HUES64 (cell line): ENCODE measurements around the gene ARPP21. TPM values are rescaled to one million over a fixed set of nuclear protein-coding genes. Genes with fewer than 3 reads are reported as not detected.

Experiments
- H3K27ac ChIP-seq: 2 replicates; pipeline ENCODE4 v1.7.0; 2013; ENCODE audit warnings: low read depth, low read length, inconsistent platforms
- H3K27me3 ChIP-seq: 2 replicates; pipeline ENCODE4 v1.6.1; 2013; ENCODE audit warnings: mild to moderate bottlenecking, low read length; ENCODE audit not compliant: insufficient read depth
- H3K36me3 ChIP-seq: 2 replicates; pipeline ENCODE4 v1.6.1; 2013; ENCODE audit warnings: mild to moderate bottlenecking, low read length; ENCODE audit not compliant: insufficient read depth
- H3K4me1 ChIP-seq: 2 replicates; pipeline ENCODE4 v1.6.1; 2013; ENCODE audit warnings: mild to moderate bottlenecking, low read length, moderate library complexity; ENCODE audit not compliant: insufficient read depth
- H3K4me3 ChIP-seq: 2 replicates; pipeline ENCODE4 v1.5.1; 2013; ENCODE audit warnings: mild to moderate bottlenecking, low read length, moderate library complexity
- H3K9ac ChIP-seq: 2 replicates; pipeline ENCODE4 v1.6.1; 2013; ENCODE audit warnings: mild to moderate bottlenecking, low read depth, low read length
- H3K9me3 ChIP-seq: 2 replicates; pipeline ENCODE4 v1.6.1; 2013; ENCODE audit warnings: low read depth, low read length; ENCODE audit not compliant: insufficient read depth
- WGBS: fragments of 150-250, 120-280 bp; methylation state at CpG from one replicate; pipeline ENCODE4 v1.1.7; 2013; ENCODE audit warnings: missing lambda C conversion rate; 5-methylcytosine and 5-hydroxymethylcytosine counted together
- polyA plus RNA-seq, 2 experiments: library from polyadenylated mRNA; stranded (reverse); fragments of 50-300 nt; gene quantifications; one replicate each; pipeline ENCODE4 v1.2.3, GENCODE V29; 2013

The ARPP21 gene
- polyA plus RNA-seq (2013, experiment 1 of 2), result 0.15 TPM
- not detected for polyA plus RNA-seq (2013, experiment 2 of 2)

- Histone ChIP-seq H3K36me3 (no peaks in the 10 kb centered on the region), H3K9me3 (peaks cover 2% of the 10 kb centered on the region; the same call in 1 of the 2 replicates), H3K4me1 (no peaks in the 10 kb centered on the region), H3K27ac (no peak within 1 kb of the TSS), H3K4me3 (peak within 1 kb of the TSS; percentile 52), H3K27me3 (peaks cover 68% of the 10 kb centered on the region), H3K9ac (0 out of 2 replicates have a peak within 1 kb of the TSS, but pooled peaks have one; percentile 6)
- WGBS, result 2% methylated on average over 82 of the region's 83 CpGs
These were observed at the start of gene ARPP21 for GRCh38 chr3:35639254-35640186. Gene ARPP21, plus strand, starts transcription at chr3:35639525. Its CDS starts 42,227 bp downstream, at chr3:35681752.

DNA sequence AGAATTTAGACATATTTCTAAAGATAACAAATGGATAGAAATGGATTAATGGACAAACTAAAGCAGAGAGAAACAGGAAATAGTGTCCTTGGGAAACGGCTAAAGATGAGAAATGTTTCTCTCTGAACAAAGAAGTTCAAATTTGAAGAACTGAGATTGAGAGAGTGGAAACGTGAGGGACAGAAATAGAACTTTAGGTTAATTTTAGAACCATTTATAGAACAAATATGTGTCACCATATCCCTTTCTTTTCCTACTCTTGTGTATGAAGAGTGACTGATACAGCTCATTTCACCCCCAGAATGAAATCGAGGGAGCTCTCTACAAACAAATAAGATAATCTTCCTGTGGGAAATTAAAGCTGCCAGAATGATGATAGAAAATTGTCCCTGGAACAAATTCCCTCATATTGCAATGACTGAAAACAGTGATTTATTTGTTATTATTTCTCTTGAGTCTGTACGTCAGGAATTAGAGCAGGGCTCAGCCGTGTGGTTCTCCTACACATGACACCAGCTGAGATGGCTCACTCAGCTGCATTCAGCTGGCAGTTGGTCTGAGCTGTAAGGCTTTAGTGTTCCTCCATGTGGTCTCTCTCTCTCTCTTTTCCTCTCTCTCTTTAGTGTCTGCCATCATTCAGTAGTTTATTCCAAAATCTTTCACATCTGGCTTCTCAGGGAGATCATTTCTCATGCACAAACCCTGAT lies 46.6 kb upstream of the ARPP21 start:
- WGBS, result 89% methylated on average over 3 of the region's 5 CpGs

GRCh38 chr3:35594739-35595138 lies 44.6 kb upstream of the ARPP21 start:
- no peaks in the 10 kb centered on the region for H3K9me3 ChIP-seq
- H3K36me3 ChIP-seq, result no peaks in the 10 kb centered on the region
- H3K4me1 ChIP-seq, result peaks cover 4% of the 10 kb centered on the region; the same call in 1 of the 2 replicates
- H3K4me3 ChIP-seq, result no peak overlapping the region
- no peaks in the 10 kb centered on the region for H3K27me3 ChIP-seq
- no peak overlapping the region for H3K9ac ChIP-seq
- no peak overlapping the region for H3K27ac ChIP-seq

More for the DNA sequence above, 46.6 kb upstream of the ARPP21 start:
- no peaks in the 10 kb centered on the region for H3K36me3 ChIP-seq
- H3K9me3 ChIP-seq, result no peaks in the 10 kb centered on the region
- H3K9ac ChIP-seq, result no peak overlapping the region
- H3K27me3 ChIP-seq, result no peaks in the 10 kb centered on the region
- no peak overlapping the region for H3K4me3 ChIP-seq
- no peak overlapping the region for H3K27ac ChIP-seq
- peaks cover 4% of the 10 kb centered on the region; the same call in 1 of the 2 replicates for H3K4me1 ChIP-seq

DNA sequence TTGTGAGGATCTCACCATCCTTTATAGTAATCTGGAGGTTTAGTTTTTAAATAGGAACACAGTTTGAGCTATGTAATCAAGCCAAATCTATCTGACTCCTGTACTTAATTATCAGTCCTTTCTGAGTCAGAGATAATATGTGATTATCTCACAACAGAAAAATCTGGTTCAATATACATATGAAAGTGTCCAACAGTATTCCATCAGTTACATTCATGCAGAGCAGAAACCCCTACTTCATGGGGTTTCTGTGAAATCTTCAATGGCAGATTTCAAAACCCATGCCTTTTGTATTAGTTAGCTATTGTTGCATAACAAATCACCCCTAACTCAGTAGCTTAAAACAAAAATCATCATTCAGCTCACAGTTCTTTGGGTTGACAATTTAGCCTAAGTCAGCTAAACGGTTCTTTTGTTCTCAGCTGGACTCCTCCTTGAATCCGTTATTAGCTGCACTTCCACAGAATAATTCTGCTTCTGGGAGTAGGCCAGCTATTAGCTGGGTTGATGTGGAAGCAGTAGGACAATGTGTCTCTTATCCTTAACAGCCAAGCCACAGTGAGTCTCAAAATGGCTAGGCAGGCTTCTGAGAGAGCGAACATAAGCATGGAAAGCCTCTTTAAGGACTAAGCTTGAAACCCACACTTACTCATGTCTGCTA lies 42.9 kb upstream of the ARPP21 start:
- H3K9me3 ChIP-seq, result no peaks in the 10 kb centered on the region
- H3K4me1 ChIP-seq, result peaks cover 4% of the 10 kb centered on the region; the same call in 1 of the 2 replicates
- 89% methylated on average over 3 of the region's 3 CpGs for WGBS
- H3K36me3 ChIP-seq, result no peaks in the 10 kb centered on the region
- no peak overlapping the region for H3K4me3 ChIP-seq
- H3K27me3 ChIP-seq, result no peaks in the 10 kb centered on the region
- H3K27ac ChIP-seq, result peak overlapping the region; percentile 23; the same call in 1 of the 2 replicates
- no peak overlapping the region for H3K9ac ChIP-seq

- peaks cover 4% of the 10 kb centered on the region; the same call in 1 of the 2 replicates for H3K4me1 ChIP-seq
- no peaks in the 10 kb centered on the region for H3K9me3 ChIP-seq
- 89% methylated on average over 3 of the region's 3 CpGs for WGBS
- no peak overlapping the region for H3K9ac ChIP-seq
- no peaks in the 10 kb centered on the region for H3K36me3 ChIP-seq
- no peak overlapping the region for H3K27ac ChIP-seq
- no peaks in the 10 kb centered on the region for H3K27me3 ChIP-seq
- H3K4me3 ChIP-seq, result no peak overlapping the region
These were observed 41.8 kb upstream of the ARPP21 start for GRCh38 chr3:35597490-35597889.

- Histone ChIP-seq H3K9me3 (no peaks in the 10 kb centered on the region), H3K4me3 (no peak overlapping the region), H3K9ac (no peak overlapping the region), H3K36me3 (no peaks in the 10 kb centered on the region), H3K27me3 (no peaks in the 10 kb centered on the region), H3K4me1 (peaks cover 4% of the 10 kb centered on the region; the same call in 1 of the 2 replicates), H3K27ac (no peak overlapping the region)
- 96% methylated on average over 1 of the region's 1 CpG for WGBS
These were observed 40.5 kb upstream of the ARPP21 start for GRCh38 chr3:35598804-35599203.

DNA sequence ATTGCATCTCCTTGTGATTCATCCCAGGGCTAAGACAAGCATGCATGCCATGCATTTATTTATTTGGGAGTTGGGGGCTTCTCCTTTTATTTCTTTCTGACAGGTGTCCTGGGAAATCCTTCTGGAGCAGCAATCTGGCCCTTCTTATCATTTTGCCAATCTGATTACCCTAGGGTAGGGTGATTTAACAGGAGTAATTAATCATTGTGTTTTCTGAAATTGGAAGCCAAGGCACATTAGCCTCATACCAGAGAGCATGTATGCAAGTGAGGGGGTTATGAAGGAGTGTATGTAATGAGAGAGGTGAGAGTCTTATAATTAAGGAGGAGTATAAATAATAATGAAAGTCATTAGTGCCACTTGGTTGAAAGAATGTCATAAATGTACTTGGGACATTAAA lies 37.4 kb upstream of the ARPP21 start:
- H3K4me1 ChIP-seq, result no peaks in the 10 kb centered on the region
- H3K9me3 ChIP-seq, result no peaks in the 10 kb centered on the region
- H3K36me3 ChIP-seq, result no peaks in the 10 kb centered on the region
- H3K4me3 ChIP-seq, result no peak overlapping the region
- H3K9ac ChIP-seq, result no peak overlapping the region
- no peaks in the 10 kb centered on the region for H3K27me3 ChIP-seq
- H3K27ac ChIP-seq, result no peak overlapping the region

DNA sequence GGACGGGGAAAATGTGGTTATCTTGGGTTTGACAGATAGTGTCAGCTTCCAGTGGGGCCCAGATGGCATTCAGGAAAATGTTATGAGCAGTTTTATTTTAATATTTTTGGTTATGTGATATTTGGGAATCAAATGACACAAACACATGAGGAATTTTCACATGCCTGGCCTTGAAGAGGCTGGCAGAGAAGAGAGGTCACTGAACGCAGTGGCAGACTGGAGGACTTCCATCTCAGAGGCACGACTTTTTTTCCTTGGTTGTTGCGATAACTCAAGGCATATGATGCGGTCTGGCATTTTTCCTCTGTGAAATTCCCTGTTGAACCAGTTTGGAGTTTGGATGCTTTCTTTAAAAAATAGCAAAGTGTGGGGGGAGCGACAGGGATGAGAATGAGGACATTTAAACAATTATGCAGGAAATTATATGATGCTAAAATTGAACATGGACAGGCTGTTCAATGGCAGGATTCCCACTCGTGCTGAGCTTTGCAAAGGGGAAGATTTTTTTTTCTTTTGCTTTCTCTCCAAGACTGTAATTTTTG lies 36.9 kb upstream of the ARPP21 start:
- H3K4me1 ChIP-seq, result no peaks in the 10 kb centered on the region
- H3K27me3 ChIP-seq, result no peaks in the 10 kb centered on the region
- H3K4me3 ChIP-seq, result no peak overlapping the region
- whole genome bisulfite sequencing, result 93% methylated on average over 7 of the region's 7 CpGs
- H3K9ac ChIP-seq, result no peak overlapping the region
- no peaks in the 10 kb centered on the region for H3K36me3 ChIP-seq
- H3K9me3 ChIP-seq, result no peaks in the 10 kb centered on the region
- H3K27ac ChIP-seq, result no peak overlapping the region

DNA sequence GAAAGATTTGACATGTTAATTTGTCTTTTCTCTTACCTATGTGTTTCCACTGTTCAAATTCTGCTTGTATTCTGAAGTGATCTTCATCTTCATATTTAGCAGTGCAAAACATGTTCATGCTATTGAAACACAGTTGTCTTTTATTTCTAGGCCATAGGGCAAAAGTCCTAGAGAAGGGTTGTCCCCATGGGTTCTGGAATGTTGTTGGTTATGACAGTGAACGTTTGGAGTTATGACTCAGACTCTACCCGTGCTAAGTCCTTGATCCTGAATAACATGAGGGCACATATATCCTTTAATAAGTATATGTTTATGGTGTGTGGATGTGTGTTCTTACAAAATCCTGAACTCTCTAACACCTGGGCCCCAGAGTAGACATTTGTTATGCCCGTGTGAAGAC lies 23.0 kb upstream of the ARPP21 start:
- Histone ChIP-seq H3K27ac (no peak overlapping the region), H3K9me3 (no peaks in the 10 kb centered on the region), H3K36me3 (no peaks in the 10 kb centered on the region), H3K9ac (no peak overlapping the region), H3K4me3 (no peak overlapping the region), H3K27me3 (no peaks in the 10 kb centered on the region), H3K4me1 (no peaks in the 10 kb centered on the region)
- WGBS, result 93% methylated on average over 2 of the region's 3 CpGs

- H3K9ac ChIP-seq, result no peak overlapping the region
- H3K4me3 ChIP-seq, result no peak overlapping the region
- no peaks in the 10 kb centered on the region for H3K4me1 ChIP-seq
- no peaks in the 10 kb centered on the region for H3K27me3 ChIP-seq
- 95% methylated on average over 1 of the region's 1 CpG for WGBS
- H3K36me3 ChIP-seq, result no peaks in the 10 kb centered on the region
- no peaks in the 10 kb centered on the region for H3K9me3 ChIP-seq
- H3K27ac ChIP-seq, result no peak overlapping the region
These were observed 22.0 kb upstream of the ARPP21 start for GRCh38 chr3:35617370-35617769.
